GM18951 (cell line): Measurements from ENCODE around the gene SH2D3A.
"Not testable (repeated sequence)": the region's sequence is repeated elsewhere in the genome, so short reads cannot be mapped to it uniquely, and the experiment has no call there.

Experiments used
- POLR2A ChIP-seq: IDR thresholded peaks from 4 replicates; pipeline ENCODE4 v1.6.1; 2011; ENCODE audit warnings: mild to moderate bottlenecking; ENCODE audit not compliant: insufficient read length, insufficient read depth; ENCODE audit errors: extremely low read depth
- in situ Hi-C: fragments of 300-500 bp; cut with MboI; formaldehyde crosslinking; loops from one replicate; pipeline ENCODE4 v1.12.0; 2022; ENCODE audit warnings: low sequenced_read_pairs, mixed read lengths, inconsistent platforms; ENCODE audit not compliant: unreplicated experiment

The SH2D3A gene

DNA sequence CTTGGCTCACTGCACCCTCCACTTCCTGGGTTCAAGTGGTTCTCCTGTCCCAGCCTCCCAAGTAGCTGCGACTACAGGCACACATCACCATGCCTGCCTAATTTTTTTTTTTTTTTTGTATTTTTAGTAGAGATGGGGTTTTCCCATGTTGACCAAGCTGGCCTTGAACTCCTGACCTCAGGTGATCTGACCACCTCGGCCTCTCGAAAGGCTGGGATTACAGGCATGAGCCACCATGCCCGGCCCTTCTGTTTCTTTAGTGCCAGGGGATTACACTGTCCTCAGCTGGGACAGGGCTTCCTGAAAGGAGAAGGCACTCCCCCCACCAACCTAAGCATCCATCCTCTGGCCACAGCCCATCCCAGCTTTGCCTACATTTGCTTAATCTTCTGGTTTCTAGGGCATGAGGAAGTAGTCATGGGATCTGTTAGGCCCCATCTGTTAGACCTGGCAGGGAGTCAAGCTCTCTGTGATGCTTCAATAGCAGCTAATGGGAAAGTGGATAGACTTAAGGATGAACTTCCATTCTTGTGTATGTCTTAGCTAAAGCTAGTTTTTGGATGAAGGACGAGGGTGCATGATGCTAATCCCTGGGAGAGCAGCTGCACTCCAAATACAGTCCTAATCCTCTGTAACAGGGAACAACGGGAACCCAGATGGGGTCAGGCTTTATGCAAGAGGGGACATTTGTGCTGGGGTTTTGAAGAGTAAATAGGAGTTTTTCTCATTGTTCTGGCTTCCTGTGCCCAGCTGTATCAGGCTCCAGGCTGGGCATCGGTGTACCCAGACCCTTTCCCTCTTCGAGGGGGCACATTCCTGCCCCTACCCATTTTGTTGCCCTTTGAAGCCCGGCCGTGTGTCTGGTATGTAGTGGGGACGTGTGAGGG lies 7.8 kb upstream of the SH2D3A start:
- in situ Hi-C loops, result no loop called here
- no peak for TF ChIP-seq POLR2A

DNA sequence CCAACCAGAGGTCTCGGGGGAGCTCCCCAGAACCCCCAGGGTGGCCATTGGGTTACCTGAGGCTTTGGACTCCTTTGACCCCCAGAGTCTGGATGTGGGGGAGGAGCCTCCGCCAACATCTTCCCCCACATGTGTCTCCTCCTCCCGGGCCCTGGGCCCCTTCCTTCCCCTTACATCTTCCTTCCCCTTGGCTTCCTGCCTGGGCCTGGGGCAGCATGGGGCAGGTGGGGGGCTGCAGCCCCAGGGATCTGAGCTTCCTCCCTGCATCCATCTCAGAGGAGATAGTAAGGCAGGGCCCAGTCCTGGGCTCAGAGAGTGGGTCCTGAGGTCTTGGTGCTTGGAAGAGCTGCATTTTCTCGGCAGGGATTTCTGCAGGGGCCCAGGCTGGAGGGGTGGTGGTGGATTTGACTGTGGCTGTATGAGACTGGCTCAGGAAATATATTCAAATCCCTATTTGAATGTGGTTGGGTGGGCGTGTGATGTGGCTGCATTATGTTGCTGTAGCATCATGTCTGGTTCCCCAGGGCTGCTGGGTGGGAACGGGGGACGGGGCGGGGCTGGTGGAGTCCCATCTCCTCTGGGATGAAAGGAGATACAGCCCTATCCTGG lies 6.2 kb upstream of the SH2D3A start:
- in situ Hi-C loops, result no loop called here
- TF ChIP-seq POLR2A, result peak; percentile 64

DNA sequence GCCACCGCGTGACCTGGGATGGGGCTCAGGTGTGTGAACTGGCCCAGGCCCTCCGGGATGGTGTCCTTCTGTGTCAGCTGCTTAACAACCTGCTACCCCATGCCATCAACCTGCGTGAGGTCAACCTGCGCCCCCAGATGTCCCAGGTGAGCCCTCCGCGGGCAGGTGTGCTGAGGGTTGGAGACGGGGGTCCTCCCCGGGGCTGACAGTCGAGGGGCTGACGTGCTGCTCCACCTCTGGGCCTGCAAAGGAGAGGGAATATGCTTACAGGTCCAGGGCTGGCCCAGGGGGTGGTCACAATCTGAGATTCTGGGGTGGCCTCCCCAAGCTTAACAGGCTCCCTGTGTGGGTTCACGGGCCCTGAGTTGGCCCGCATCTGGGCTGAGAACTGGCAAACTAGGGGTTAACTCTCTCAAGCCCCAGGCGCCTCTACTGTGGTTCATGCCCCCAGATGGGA lies 5.7 kb upstream of the SH2D3A start:
- no peak for TF ChIP-seq POLR2A
- in situ Hi-C loops, result no loop called here

DNA sequence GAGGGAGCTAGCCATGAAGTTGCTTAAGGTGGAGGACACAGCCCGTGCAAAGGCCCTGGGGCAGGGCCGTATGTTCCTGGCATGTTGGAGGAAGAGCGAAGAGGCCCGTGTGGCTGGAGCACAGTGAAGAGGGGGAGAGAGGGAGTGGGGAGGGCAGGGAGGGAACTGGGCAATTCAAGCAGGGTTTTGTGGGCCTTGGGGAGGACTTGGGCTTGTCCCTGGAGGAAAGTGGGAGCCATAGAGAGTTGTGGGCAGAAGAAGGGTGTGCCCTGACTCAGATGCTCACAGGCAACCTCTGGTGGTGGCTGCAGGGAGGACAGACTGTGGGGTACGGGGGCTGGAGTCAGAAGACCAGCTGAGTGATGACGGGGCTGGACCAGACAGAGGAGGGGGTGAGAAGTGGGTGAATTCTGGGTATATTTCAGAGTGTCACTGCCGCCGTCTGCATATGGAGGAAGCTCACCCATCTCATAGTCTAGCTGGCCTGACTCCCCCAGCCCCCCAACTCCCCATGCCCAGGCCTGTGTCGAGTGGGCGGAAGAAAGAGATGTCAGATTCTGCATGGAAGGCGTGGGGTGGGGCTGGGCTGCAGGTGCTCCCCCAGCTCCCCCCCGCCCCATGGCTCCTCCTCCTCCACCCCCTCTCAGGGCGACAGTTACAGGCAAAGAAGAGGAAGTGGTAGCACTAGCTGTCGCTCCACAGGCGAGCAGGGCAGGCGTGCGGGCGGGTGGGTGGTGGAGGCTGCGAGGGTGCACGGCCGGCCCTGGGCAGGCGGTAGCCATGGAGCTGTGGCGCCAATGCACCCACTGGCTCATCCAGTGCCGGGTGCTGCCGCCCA lies 5.0 kb upstream of the SH2D3A start, which contains the start of gene VAV1:
Gene VAV1, plus strand, starts transcription at position 681 of the 838 bp plus-strand sequence. Its CDS starts 100 bp downstream, at position 781.
- peak; percentile 89 for TF ChIP-seq POLR2A
- in situ Hi-C loops, result no loop called here

DNA sequence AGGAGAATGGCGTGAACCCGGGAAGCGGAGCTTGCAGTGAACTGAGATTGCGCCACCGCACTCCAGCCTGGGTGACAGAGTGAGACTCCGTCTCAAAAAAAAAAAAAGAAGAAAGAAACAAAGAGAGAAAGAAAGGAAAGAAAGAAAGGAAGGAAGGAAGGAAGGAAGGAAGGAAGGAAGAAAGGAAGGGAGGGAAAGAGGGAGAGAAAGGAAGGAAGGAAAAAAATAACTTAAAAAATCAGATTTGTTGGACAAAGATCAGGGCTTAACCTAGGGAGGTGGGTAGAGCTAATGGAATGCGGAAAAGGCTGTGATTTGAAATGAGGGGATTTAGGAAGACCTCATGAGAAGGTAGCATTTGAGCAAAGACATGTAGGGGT lies 4.4 kb upstream of the SH2D3A start:
- in situ Hi-C loops, result not testable (repeated sequence)

DNA sequence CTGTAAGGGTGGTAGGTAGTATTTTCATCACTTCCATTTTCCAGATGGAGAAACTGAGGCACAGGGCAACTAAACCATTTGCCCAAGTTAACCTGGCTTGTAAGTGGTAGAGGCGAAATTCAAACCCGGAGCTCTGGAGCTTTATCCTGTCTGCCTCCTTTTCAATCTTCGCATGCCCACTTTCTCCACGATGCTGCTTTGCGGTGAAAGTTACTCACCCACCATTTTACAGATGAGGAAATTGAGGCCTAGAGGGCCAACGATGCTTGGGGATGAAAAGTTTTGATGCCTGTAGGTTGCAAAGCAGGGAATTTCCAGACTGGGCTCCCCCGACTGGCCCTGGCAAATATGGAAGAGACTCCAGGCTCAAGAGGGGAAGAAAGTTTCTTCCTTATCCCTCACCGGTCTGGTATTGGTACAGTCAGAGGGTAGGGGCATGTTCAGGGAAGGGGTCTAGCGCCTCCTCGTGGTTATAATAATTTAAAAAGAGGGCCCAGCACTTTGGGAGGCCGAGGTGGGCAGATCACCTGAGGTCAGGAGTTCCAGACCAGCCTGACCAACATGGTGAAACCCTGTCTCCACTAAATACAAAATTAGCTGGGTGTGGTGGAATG lies 1.9 kb upstream of the SH2D3A start:
- TF ChIP-seq POLR2A, result no peak
- in situ Hi-C loops, result no loop called here

DNA sequence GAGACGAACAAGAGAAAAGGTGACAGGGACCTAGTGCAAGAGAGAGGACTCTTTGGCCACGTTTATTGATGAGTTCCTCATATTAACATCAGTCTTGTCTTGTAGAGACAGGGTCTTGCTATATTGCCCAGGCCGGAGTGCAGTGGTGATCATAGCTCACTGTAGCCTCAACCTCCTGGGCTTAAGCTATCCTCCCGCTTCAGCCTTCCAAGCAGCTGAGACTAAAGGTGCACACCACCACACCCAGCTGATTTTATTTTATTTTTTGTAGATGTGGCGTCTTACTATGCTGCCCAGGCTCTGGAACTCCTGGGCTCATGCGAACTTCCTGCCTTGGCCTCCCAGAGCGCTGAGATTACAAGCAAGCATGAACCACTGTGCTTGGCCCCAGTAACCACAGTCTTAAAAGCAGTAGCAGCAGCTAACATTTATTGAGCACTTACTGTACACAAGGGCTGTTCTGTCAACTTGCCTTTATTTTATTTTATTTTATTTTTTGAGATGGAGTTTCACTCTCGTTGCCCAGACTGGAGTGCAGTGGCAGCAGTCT lies 1.1 kb upstream of the SH2D3A start:
- in situ Hi-C loops, result no loop called here
- peak; percentile 1 for TF ChIP-seq POLR2A

DNA sequence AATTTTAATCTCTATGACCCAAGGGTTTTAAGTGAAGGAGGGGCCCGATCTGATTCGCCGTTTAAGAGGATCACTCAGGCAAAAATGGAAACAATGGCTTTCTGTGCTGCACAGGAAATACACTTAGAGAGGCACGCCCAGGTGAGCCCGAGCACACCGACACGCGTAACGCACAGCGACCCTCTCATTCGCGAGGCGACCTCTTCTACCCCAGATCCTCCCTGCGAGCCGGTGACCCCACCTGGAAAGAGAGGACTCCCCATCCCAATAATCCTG lies 216 bp downstream of the SH2D3A start:
- in situ Hi-C loops, result no loop called here

DNA sequence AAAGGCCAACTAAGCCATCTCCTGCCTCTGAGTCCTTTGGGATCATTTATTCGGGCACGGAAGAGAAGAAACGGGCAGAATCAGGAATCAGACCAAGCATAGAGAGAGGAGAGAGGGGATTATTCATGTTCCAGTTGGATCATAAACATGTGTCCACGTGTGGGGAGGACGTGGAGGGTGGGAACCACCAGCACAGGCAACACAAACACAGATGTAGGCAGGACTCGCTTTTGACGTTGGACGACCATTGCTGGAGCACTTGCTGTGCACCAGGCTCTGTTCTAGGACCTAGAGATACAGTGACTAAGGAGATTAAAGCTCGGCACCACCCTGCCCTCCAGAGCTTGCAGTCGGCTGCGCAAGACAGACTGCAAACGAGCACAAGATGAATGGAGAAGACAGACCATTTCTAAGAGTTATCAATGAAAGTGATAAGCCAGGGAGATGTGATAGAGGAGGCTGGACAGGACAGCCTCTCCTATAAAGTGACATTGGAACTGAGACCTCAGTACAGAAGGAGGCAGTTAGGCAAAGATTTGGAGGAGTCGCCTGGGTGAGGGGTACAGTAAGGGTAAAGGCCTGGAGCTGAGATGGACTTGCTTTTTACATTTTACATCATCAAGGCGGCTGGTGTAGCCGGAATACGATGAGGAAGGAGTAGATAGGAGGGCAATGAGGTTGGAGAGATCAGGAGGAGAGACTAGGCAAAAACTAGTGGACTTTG lies 716 bp downstream of the SH2D3A start:
- no peak for TF ChIP-seq POLR2A
- in situ Hi-C loops, result no loop called here

More for the DNA sequence above, 216 bp downstream of the SH2D3A start:
- TF ChIP-seq POLR2A, result no peak

DNA sequence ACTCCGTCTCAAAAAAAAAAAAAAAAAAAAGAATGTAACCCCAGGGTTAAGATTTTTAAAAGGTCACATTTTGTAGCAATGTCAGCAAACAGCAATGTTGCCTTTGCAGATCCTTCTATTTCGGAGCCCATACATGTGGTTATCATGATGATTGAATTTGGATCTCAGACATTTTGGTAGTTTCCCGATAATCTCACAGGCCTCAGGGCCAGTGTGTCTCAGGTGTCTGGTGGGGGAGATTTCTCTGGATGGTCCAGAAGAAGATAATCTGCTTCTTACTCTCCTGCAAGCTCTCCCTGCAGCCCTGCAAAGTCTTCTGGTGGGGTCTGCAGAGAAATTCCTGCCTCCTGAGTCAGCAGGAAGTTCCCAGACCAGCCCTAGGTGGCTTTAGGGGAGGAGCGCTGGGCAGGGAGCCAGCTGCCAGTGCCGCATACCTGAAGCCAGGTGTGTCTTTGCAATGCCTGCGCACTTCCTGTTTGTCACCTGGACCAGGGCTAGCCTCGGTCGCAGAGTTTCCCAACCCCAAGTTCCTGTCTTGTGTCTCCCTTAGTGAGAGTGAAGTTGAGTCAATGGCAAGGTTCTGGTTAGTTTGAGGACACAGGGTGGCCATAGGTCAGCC lies 1.4 kb downstream of the SH2D3A start:
- in situ Hi-C loops, result no loop called here
- TF ChIP-seq POLR2A, result no peak

DNA sequence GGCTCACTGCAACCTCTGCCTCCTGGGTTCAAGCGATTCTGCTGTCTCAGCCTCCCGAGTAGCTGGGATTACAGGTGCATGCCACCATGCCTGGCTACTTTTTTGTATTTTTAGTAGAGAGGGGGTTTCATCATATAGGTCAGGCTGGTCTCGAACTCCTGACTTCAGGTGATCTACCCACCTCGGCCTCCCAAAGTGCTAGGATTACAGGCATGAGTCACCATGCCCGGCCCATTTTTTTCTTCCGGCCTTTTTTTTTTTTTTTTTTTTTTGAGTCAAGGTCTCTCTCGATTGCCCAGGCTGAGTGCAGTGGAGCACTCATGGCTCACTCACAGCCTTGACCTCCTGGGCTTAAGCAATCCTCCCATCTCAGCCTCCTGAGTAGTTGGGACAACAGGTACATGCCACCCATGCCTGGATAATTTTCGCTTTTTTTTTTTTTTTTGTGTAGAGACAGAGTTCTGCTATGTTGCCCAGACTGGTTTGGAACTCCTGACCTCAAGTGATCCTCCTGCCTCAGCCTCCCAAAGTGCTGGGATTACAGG lies 4.9 kb downstream of the SH2D3A start:
- in situ Hi-C loops, result not testable (repeated sequence)
